ENCODE measurements around the gene IGFBP5.

The IGFBP5 gene

GRCh38 chr2:216713691-216714336 is 18.5 kb upstream of the IGFBP5 start:
- DNase-seq = no peak

GRCh38 chr2:216711348-216711747 is 16.0 kb upstream of the IGFBP5 start:
- no peak for DNase-seq

GRCh38 chr2:216710551-216711301 is 15.4 kb upstream of the IGFBP5 start:
- DNase-seq = no peak

- DNase-seq = no peak
Measured at GRCh38 chr2:216702756-216703155, 7.4 kb upstream of the IGFBP5 start.

- no peak for DNase-seq
Measured at GRCh38 chr2:216701544-216701943, 6.2 kb upstream of the IGFBP5 start.

GRCh38 chr2:216700781-216701180 is 5.4 kb upstream of the IGFBP5 start:
- DNase-seq = no peak

- no peak for DNase-seq
Measured at GRCh38 chr2:216700088-216700567, 4.8 kb upstream of the IGFBP5 start.

- DNase-seq = no peak
Measured at GRCh38 chr2:216698895-216699294, 3.5 kb upstream of the IGFBP5 start.

GRCh38 chr2:216698293-216698692 is 2.9 kb upstream of the IGFBP5 start:
- DNase-seq = no peak

GRCh38 chr2:216696751-216697560 is 1.6 kb upstream of the IGFBP5 start:
- no peak for DNase-seq

GRCh38 chr2:216696321-216696720 is 972 bp upstream of the IGFBP5 start:
- DNase-seq = no peak

- DNase-seq = no peak
Measured at GRCh38 chr2:216694826-216695217, 527 bp downstream of the IGFBP5 start.

- DNase-seq = no peak
Measured at GRCh38 chr2:216694082-216694825, 1.1 kb downstream of the IGFBP5 start.

GRCh38 chr2:216693414-216694080 is 1.8 kb downstream of the IGFBP5 start:
- no peak for DNase-seq

- no peak for DNase-seq
Measured at GRCh38 chr2:216692636-216693413, 2.5 kb downstream of the IGFBP5 start.

GRCh38 chr2:216690853-216691741 is 4.3 kb downstream of the IGFBP5 start:
- DNase-seq = no peak

GRCh38 chr2:216690456-216690852 is 4.9 kb downstream of the IGFBP5 start:
- no peak for DNase-seq

- DNase-seq = no peak
Measured at GRCh38 chr2:216689397-216689796, 6.0 kb downstream of the IGFBP5 start.

GRCh38 chr2:216688731-216689340 is 6.5 kb downstream of the IGFBP5 start:
- no peak for DNase-seq

GRCh38 chr2:216687646-216688045 is 7.7 kb downstream of the IGFBP5 start:
- no peak for DNase-seq
